ENCODE results near the gene BBS1. TPM values are rescaled to one million over a fixed set of nuclear protein-coding genes. Genes with fewer than 3 reads are reported as not detected.

The BBS1 gene
- polyA plus RNA-seq, 3 donors = 1.3 to 8.5 (median 3.5) TPM

GRCh38 chr11:66497206-66497605 is 13.2 kb upstream of the BBS1 start:
- H3K9me3 ChIP-seq (replicated peaks in 1 of 2; ENCODE audit: control insufficient read depth in 1 of 2, insufficient read depth in 1 of 2, low read length in 2 of 2) = no peaks in the 10 kb centered on the region
- peaks cover 55 to 78% of the 10 kb centered on the region in 2 donors for H3K36me3 ChIP-seq (replicated peaks in 1 of 2; ENCODE audit: control insufficient read depth in 1 of 2, insufficient read depth in 2 of 2, low read length in 2 of 2)
- H2AFZ ChIP-seq (ENCODE audit: insufficient read depth, low read depth, low read length, poor library complexity, severe bottlenecking) = no peak overlapping the region
- H3K4me2 ChIP-seq (replicated peaks; ENCODE audit: extremely low read depth, low read length, poor library complexity, severe bottlenecking) = no peak overlapping the region
- no peak overlapping the region for H3K9ac ChIP-seq (ENCODE audit: insufficient read depth, low read length, poor library complexity, severe bottlenecking)
- peaks cover 51 to 79% of the 10 kb centered on the region in 2 donors for H3K36me3 Mint-ChIP-seq
- DNase-seq = no peak
- no peak overlapping the region for H3K27ac Mint-ChIP-seq
- no peak overlapping the region for H3K4me3 Mint-ChIP-seq
- no peak overlapping the region for H3K27ac ChIP-seq (ENCODE audit: low read depth in 1 of 2, low read length in 2 of 2)
- no peaks in the 10 kb centered on the region for H3K27me3 ChIP-seq (ENCODE audit: control insufficient read depth in 2 of 2, insufficient read depth in 2 of 2, low read length in 2 of 2)
- peaks cover 0 to 5% (median 0%) of the 10 kb centered on the region in 3 donors for H3K27me3 Mint-ChIP-seq (ENCODE audit: low read depth in 3 of 3)
- H4K20me1 ChIP-seq (ENCODE audit: insufficient read depth, low read length) = no peaks in the 10 kb centered on the region
- no peak for TF ChIP-seq CTCF (IDR thresholded peaks at IDR 0.05)
- H3K9me3 Mint-ChIP-seq = no peaks in the 10 kb centered on the region
- H3K4me1 ChIP-seq (ENCODE audit: control insufficient read depth in 1 of 2, insufficient read depth in 2 of 2, low read length in 2 of 2) = no peaks in the 10 kb centered on the region
- no peaks in the 10 kb centered on the region for H3K79me2 ChIP-seq (ENCODE audit: insufficient read depth, low read length)
- 96% methylated on average over 13 of the region's 16 CpGs for WGBS (ENCODE audit: insufficient coverage)
- no peak overlapping the region for H3K4me3 ChIP-seq (replicated peaks in 1 of 3; ENCODE audit: low read depth in 2 of 3, low read length in 3 of 3)
- no peaks in the 10 kb centered on the region for H3K4me1 Mint-ChIP-seq
- intact Hi-C loops (cut with micrococcal nuclease) = no loop called here

GRCh38 chr11:66498506-66498905 is 11.9 kb upstream of the BBS1 start:
- Histone ChIP-seq H3K36me3 (replicated peaks in 1 of 2; ENCODE audit: control insufficient read depth in 1 of 2, insufficient read depth in 2 of 2, low read length in 2 of 2) (peaks cover 42 to 69% of the 10 kb centered on the region in 2 donors), H3K4me3 (replicated peaks in 1 of 3; ENCODE audit: low read depth in 2 of 3, low read length in 3 of 3) (no peak overlapping the region), H3K9ac (ENCODE audit: insufficient read depth, low read length, poor library complexity, severe bottlenecking) (no peak overlapping the region), H3K4me2 (replicated peaks; ENCODE audit: extremely low read depth, low read length, poor library complexity, severe bottlenecking) (no peak overlapping the region), H3K27me3 (ENCODE audit: control insufficient read depth in 2 of 2, insufficient read depth in 2 of 2, low read length in 2 of 2) (no peaks in the 10 kb centered on the region), H3K27ac (ENCODE audit: low read depth in 1 of 2, low read length in 2 of 2) (no peak overlapping the region), H3K79me2 (ENCODE audit: insufficient read depth, low read length) (no peaks in the 10 kb centered on the region), H3K4me1 (ENCODE audit: control insufficient read depth in 1 of 2, insufficient read depth in 2 of 2, low read length in 2 of 2) (no peaks in the 10 kb centered on the region), H3K9me3 (replicated peaks in 1 of 2; ENCODE audit: control insufficient read depth in 1 of 2, insufficient read depth in 1 of 2, low read length in 2 of 2) (no peaks in the 10 kb centered on the region), H2AFZ (ENCODE audit: insufficient read depth, low read depth, low read length, poor library complexity, severe bottlenecking) (no peak overlapping the region), H4K20me1 (ENCODE audit: insufficient read depth, low read length) (no peaks in the 10 kb centered on the region)
- Mint-ChIP-seq H3K36me3 (peaks cover 45 to 71% of the 10 kb centered on the region in 2 donors), H3K4me1 (no peaks in the 10 kb centered on the region), H3K27me3 (ENCODE audit: low read depth in 3 of 3) (no peaks in the 10 kb centered on the region), H3K27ac (peak overlapping the region in 1 of 7 donors; percentile 29), H3K9me3 (no peaks in the 10 kb centered on the region), H3K4me3 (no peak overlapping the region)
- intact Hi-C loops (cut with micrococcal nuclease) = no loop called here
- no peak for TF ChIP-seq CTCF (IDR thresholded peaks at IDR 0.05)
- WGBS (ENCODE audit: insufficient coverage) = no CpG with 5 or more reads among the region's 5 CpGs
- no peak for DNase-seq
